Fibroblast of lung (primary cell): ENCODE data around the gene CDKAL1.

Experiments used
- EZH2 ChIP-seq: IDR thresholded peaks from 2 replicates; pipeline ENCODE4 v1.5.1; 2012; ENCODE audit warnings: low read length, control low read depth, mild to moderate bottlenecking; ENCODE audit errors: missing control alignments
- TF ChIP-seq, protein P1 (sequence below), 2 donors: IDR thresholded peaks in 1 of 2; conservative IDR thresholded peaks in 1 of 2; 1 replicate in 1 of 2; 2 replicates in 1 of 2; pipeline ENCODE4 v1.5.1; 2011 to 2012; ENCODE audit warnings: low read length in 2 of 2, control low read depth in 1 of 2, inconsistent platforms in 1 of 2, low read depth in 1 of 2, mild to moderate bottlenecking in 1 of 2

DNA sequence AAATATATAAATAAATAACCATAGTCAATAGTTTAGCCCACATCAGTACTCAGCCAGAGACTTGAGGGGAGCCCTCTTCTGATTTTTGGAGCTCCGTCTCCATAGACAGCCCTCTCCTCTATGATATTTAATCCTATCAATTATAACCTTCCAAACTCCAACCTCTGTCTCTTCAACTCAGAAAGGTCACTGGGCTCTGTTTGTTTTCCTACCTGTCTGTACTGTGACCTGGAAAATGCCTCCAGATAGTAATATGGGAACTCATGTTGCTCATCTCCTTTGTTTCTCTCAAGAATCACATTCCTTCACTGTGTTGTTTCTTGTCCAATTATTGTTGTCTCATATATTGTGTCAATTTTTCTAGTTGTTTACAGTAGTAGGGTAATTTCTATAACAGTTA, 409.7 kb downstream of the CDKAL1 start:
- TF ChIP-seq, protein P1, sequence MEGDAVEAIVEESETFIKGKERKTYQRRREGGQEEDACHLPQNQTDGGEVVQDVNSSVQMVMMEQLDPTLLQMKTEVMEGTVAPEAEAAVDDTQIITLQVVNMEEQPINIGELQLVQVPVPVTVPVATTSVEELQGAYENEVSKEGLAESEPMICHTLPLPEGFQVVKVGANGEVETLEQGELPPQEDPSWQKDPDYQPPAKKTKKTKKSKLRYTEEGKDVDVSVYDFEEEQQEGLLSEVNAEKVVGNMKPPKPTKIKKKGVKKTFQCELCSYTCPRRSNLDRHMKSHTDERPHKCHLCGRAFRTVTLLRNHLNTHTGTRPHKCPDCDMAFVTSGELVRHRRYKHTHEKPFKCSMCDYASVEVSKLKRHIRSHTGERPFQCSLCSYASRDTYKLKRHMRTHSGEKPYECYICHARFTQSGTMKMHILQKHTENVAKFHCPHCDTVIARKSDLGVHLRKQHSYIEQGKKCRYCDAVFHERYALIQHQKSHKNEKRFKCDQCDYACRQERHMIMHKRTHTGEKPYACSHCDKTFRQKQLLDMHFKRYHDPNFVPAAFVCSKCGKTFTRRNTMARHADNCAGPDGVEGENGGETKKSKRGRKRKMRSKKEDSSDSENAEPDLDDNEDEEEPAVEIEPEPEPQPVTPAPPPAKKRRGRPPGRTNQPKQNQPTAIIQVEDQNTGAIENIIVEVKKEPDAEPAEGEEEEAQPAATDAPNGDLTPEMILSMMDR (conservative IDR thresholded peaks at IDR 0.05 in 1 of 2, IDR thresholded peaks at IDR 0.05 in 1 of 2; ENCODE audit: low read depth in 1 of 2, low read length in 2 of 2): no peak
- TF ChIP-seq EZH2: no peak
